ENCODE measurements around the gene FBXO21. TPM values are rescaled to one million over a fixed set of nuclear protein-coding genes. Genes with fewer than 3 reads are reported as not detected.
"Not testable (repeated sequence)": the region's sequence is repeated elsewhere in the genome, so short reads cannot be mapped to it uniquely, and the experiment has no call there.

FBXO21 gene
- total RNA-seq, 1 experiment from 2014 or later: 57.5 TPM

GRCh38 chr12:117225179-117225578 lies 34.9 kb upstream of the FBXO21 start:
- Mint-ChIP-seq H3K36me3 (ENCODE audit: insufficient read depth, unreplicated experiment) (peaks cover 5% of the 10 kb centered on the region), H3K27me3 (ENCODE audit: unreplicated experiment) (peaks cover 66% of the 10 kb centered on the region), H3K4me1 (ENCODE audit: low read depth, unreplicated experiment) (no peaks in the 10 kb centered on the region), H3K27ac (ENCODE audit: unreplicated experiment) (no peak overlapping the region), H3K4me3 (ENCODE audit: low read depth, unreplicated experiment) (no peak overlapping the region), H3K9me3 (ENCODE audit: low read depth, unreplicated experiment) (no peaks in the 10 kb centered on the region)
- intact Hi-C loops (cut with micrococcal nuclease; ENCODE audit: unreplicated experiment): no loop called here
- no peak for DNase-seq
- CTCF ChIA-PET: interaction anchor here (0.5 to 1.1 kb wide), 2 partner anchors 10 to 1943 kb away, joined by 3 read pairs; no protein-coding TSS in a partner anchor
- TF ChIP-seq CTCF (IDR thresholded peaks at IDR 0.05; ENCODE audit: unreplicated experiment): no peak
- no TSS peak for BruUV-seq (replicated peaks)

GRCh38 chr12:117220947-117221346 lies 30.7 kb upstream of the FBXO21 start:
- H3K27ac Mint-ChIP-seq (ENCODE audit: unreplicated experiment); BruUV-seq (replicated peaks); intact Hi-C loops (cut with micrococcal nuclease; ENCODE audit: unreplicated experiment); H3K9me3 Mint-ChIP-seq (ENCODE audit: low read depth, unreplicated experiment); H3K36me3 Mint-ChIP-seq (ENCODE audit: insufficient read depth, unreplicated experiment); DNase-seq; H3K4me3 Mint-ChIP-seq (ENCODE audit: low read depth, unreplicated experiment); H3K4me1 Mint-ChIP-seq (ENCODE audit: low read depth, unreplicated experiment): not testable (repeated sequence)
- CTCF ChIA-PET: interaction anchor here (0.8 kb wide), 1 partner anchor 629 kb away, joined by 4 read pairs; no protein-coding TSS in a partner anchor
- H3K27me3 Mint-ChIP-seq (ENCODE audit: unreplicated experiment): peaks cover 67% of the 10 kb centered on the region

GRCh38 chr12:117218149-117218548 lies 27.9 kb upstream of the FBXO21 start:
- H3K9me3 Mint-ChIP-seq (ENCODE audit: low read depth, unreplicated experiment): no peaks in the 10 kb centered on the region
- H3K4me1 Mint-ChIP-seq (ENCODE audit: low read depth, unreplicated experiment): no peaks in the 10 kb centered on the region
- H3K27ac Mint-ChIP-seq (ENCODE audit: unreplicated experiment): no peak overlapping the region
- no TSS peak for BruUV-seq (replicated peaks)
- intact Hi-C loops (cut with micrococcal nuclease; ENCODE audit: unreplicated experiment): no loop called here
- CTCF ChIA-PET: no interaction called here
- H3K27me3 Mint-ChIP-seq (ENCODE audit: unreplicated experiment): peaks cover 78% of the 10 kb centered on the region
- no peak for TF ChIP-seq CTCF (IDR thresholded peaks at IDR 0.05; ENCODE audit: unreplicated experiment)
- no peak for DNase-seq
- no peak overlapping the region for H3K4me3 Mint-ChIP-seq (ENCODE audit: low read depth, unreplicated experiment)
- H3K36me3 Mint-ChIP-seq (ENCODE audit: insufficient read depth, unreplicated experiment): no peaks in the 10 kb centered on the region

GRCh38 chr12:117216686-117217085 lies 26.4 kb upstream of the FBXO21 start:
- CTCF ChIA-PET: interaction anchor here (0.7 kb wide), 1 partner anchor 645 kb away, joined by 3 read pairs; no protein-coding TSS in a partner anchor
- Mint-ChIP-seq H3K27ac (ENCODE audit: unreplicated experiment) (no peak overlapping the region), H3K4me1 (ENCODE audit: low read depth, unreplicated experiment) (no peaks in the 10 kb centered on the region), H3K9me3 (ENCODE audit: low read depth, unreplicated experiment) (no peaks in the 10 kb centered on the region), H3K36me3 (ENCODE audit: insufficient read depth, unreplicated experiment) (no peaks in the 10 kb centered on the region), H3K27me3 (ENCODE audit: unreplicated experiment) (peaks cover 92% of the 10 kb centered on the region), H3K4me3 (ENCODE audit: low read depth, unreplicated experiment) (no peak overlapping the region)
- no peak for TF ChIP-seq CTCF (IDR thresholded peaks at IDR 0.05; ENCODE audit: unreplicated experiment)
- DNase-seq: no peak
- BruUV-seq (replicated peaks): no TSS peak
- intact Hi-C loops (cut with micrococcal nuclease; ENCODE audit: unreplicated experiment): no loop called here

- no peak overlapping the region for H3K4me3 Mint-ChIP-seq (ENCODE audit: low read depth, unreplicated experiment)
- no peaks in the 10 kb centered on the region for H3K9me3 Mint-ChIP-seq (ENCODE audit: low read depth, unreplicated experiment)
- BruUV-seq (replicated peaks): no TSS peak
- peaks cover 100% of the 10 kb centered on the region for H3K27me3 Mint-ChIP-seq (ENCODE audit: unreplicated experiment)
- no peaks in the 10 kb centered on the region for H3K4me1 Mint-ChIP-seq (ENCODE audit: low read depth, unreplicated experiment)
- no peak for TF ChIP-seq CTCF (IDR thresholded peaks at IDR 0.05; ENCODE audit: unreplicated experiment)
- DNase-seq: no peak
- intact Hi-C loops (cut with micrococcal nuclease; ENCODE audit: unreplicated experiment): loop anchor here (5.0 kb wide), 1 partner anchor 373 kb away; no protein-coding TSS in a partner anchor
- no peaks in the 10 kb centered on the region for H3K36me3 Mint-ChIP-seq (ENCODE audit: insufficient read depth, unreplicated experiment)
- CTCF ChIA-PET: no interaction called here
- H3K27ac Mint-ChIP-seq (ENCODE audit: unreplicated experiment): no peak overlapping the region
These were observed 24.5 kb upstream of the FBXO21 start for GRCh38 chr12:117214797-117215196.
